ENCODE results near the gene ZNF358.

DNA sequence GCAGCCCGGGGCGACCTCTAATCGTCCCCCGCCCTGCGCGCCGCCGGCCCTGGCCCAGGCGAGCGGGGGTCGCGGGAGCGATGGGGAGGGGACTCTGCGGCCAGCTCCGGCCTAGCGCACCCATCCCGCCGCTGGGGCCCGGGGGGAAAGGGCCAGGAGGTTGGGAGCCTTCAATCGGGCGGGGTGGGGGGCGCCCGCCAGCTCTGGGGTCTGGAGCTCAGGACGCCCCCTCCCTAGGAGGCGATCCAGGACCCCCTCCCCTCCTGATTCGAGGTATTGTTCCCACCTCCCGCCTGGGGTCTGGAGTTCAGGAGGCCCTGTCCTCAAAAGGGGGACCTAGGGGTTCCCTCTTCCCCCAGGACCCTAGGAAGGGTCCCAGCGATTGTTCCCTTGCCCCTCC lies 430 bp downstream of the ZNF358 start:
- TF ChIP-seq, protein P1, sequence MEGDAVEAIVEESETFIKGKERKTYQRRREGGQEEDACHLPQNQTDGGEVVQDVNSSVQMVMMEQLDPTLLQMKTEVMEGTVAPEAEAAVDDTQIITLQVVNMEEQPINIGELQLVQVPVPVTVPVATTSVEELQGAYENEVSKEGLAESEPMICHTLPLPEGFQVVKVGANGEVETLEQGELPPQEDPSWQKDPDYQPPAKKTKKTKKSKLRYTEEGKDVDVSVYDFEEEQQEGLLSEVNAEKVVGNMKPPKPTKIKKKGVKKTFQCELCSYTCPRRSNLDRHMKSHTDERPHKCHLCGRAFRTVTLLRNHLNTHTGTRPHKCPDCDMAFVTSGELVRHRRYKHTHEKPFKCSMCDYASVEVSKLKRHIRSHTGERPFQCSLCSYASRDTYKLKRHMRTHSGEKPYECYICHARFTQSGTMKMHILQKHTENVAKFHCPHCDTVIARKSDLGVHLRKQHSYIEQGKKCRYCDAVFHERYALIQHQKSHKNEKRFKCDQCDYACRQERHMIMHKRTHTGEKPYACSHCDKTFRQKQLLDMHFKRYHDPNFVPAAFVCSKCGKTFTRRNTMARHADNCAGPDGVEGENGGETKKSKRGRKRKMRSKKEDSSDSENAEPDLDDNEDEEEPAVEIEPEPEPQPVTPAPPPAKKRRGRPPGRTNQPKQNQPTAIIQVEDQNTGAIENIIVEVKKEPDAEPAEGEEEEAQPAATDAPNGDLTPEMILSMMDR (IDR thresholded peaks at IDR 0.05), result no peak
- no peak for TF ChIP-seq POLR2A (IDR thresholded peaks at IDR 0.05)

All from body of pancreas (tissue), 4 donors.